A673 (cell line): ENCODE measurements around the gene PLCB2. TPM values are rescaled to one million over a fixed set of nuclear protein-coding genes. Genes with fewer than 3 reads are reported as not detected.

ENCODE experiments used
- BruUV-seq: library from RNA; stranded (reverse); fragments of 400-500 nt; replicated peaks from 2 replicates; lab custom pipeline; 2021; lab: Mats Ljungman, UMichigan
- CTCF ChIA-PET: fragments of 300-600 bp; sonication (Branson Sonifier 250); formaldehyde crosslinking; loops from one replicate; lab custom pipeline; 2022; ENCODE audit warnings: antibody characterized with exemption; lab: Charles Lee
- POLR2A ChIA-PET: fragments of 300-600 bp; sonication (Branson Sonifier 250); formaldehyde crosslinking; loops from one replicate; lab custom pipeline; 2022; ENCODE audit warnings: antibody characterized with exemption; ENCODE audit not compliant: low non-redundant PET; lab: Charles Lee
- DNase-seq: peaks from one replicate; pipeline ENCODE4 v3.0.0-alpha.2; 2015; ENCODE audit warnings: low spot score
- H3K27ac ChIP-seq: fragments of 200-600 bp; sonication (generic); 2 replicates; pipeline ENCODE4 v1.5.1; 2016; ENCODE audit warnings: mixed run types, low read depth, mild to moderate bottlenecking, mixed read lengths, antibody characterized with exemption, low read length; ENCODE audit not compliant: poor library complexity, severe bottlenecking
- H3K27me3 ChIP-seq: fragments of 200-600 bp; sonication (generic); replicated peaks from 2 replicates; pipeline ENCODE4 v1.6.1; 2017; ENCODE audit warnings: mixed run types, low read depth, mild to moderate bottlenecking, mixed read lengths, antibody characterized with exemption, low read length; ENCODE audit not compliant: insufficient read depth, poor library complexity
- H3K36me3 ChIP-seq: fragments of 200-600 bp; sonication (generic); 2 replicates; pipeline ENCODE4 v1.6.1; 2016; ENCODE audit warnings: mixed run types, mild to moderate bottlenecking, mixed read lengths, antibody characterized with exemption, low read length; ENCODE audit not compliant: insufficient read depth, poor library complexity, severe bottlenecking
- H3K4me1 ChIP-seq: fragments of 200-600 bp; sonication (generic); 2 replicates; pipeline ENCODE4 v1.6.1; 2017; ENCODE audit warnings: mixed run types, mild to moderate bottlenecking, mixed read lengths, antibody characterized with exemption, low read length; ENCODE audit not compliant: insufficient read depth, poor library complexity, severe bottlenecking
- H3K4me3 ChIP-seq: fragments of 200-600 bp; sonication (generic); 2 replicates; pipeline ENCODE4 v1.5.1; 2016; ENCODE audit warnings: low read depth, mixed run types, mild to moderate bottlenecking, mixed read lengths, low read length; ENCODE audit not compliant: poor library complexity, severe bottlenecking
- H3K9me3 ChIP-seq: fragments of 200-600 bp; sonication (generic); 2 replicates; pipeline ENCODE4 v1.6.1; 2016; ENCODE audit warnings: mixed run types, low read depth, mild to moderate bottlenecking, mixed read lengths, antibody characterized with exemption, low read length; ENCODE audit not compliant: poor library complexity, severe bottlenecking
- EZH2 ChIP-seq: fragments of 200-600 bp; sonication (generic); IDR thresholded peaks from 2 replicates; pipeline ENCODE4 v1.6.1; 2017; ENCODE audit warnings: borderline replicate concordance, low read depth, mild to moderate bottlenecking, mixed read lengths, antibody characterized with exemption, low read length; ENCODE audit not compliant: poor library complexity, severe bottlenecking
- intact Hi-C: fragments of 100-400 bp; cut with micrococcal nuclease; formaldehyde crosslinking; loops from one replicate; pipeline ENCODE4 v1.10.0; 2022; ENCODE audit not compliant: unreplicated experiment
- total RNA-seq: library from RNA; stranded (reverse); gene quantifications from 2 replicates; pipeline ENCODE4 v1.2.3, GENCODE V29; 2021
- TF ChIP-seq, protein P1 (sequence below): fragments of 300-800, 200-600 bp; sonication (generic); conservative IDR thresholded peaks from 2 replicates; pipeline ENCODE4 v1.5.1; 2017; ENCODE audit warnings: low read depth, mild to moderate bottlenecking, antibody characterized with exemption, low read length, moderate library complexity, mixed read lengths

Gene PLCB2
- total RNA-seq, 1 experiment from 2014 or later: 5.6 TPM

DNA sequence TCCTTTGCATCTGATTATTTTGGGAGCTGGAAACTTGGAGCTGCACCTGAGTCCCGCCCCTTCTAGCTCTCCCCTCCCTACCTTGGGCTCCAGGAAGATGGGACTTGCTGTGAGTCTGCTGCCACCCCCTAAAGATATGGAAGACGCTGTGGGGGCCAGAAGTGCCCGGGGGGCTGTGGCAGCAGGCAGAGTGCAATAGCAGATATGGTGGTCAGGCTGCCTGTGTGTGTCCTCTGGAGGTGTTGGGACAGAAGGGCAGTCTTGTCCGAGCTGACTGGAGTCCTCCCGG, 68.4 kb downstream of the PLCB2 start:
- Histone ChIP-seq H3K4me3 (peak overlapping the region; percentile 38), H3K27me3 (no peaks in the 10 kb centered on the region), H3K27ac (no peak overlapping the region), H3K9me3 (no peaks in the 10 kb centered on the region), H3K4me1 (peaks cover 9% of the 10 kb centered on the region), H3K36me3 (no peaks in the 10 kb centered on the region)
- TF ChIP-seq, protein P1, sequence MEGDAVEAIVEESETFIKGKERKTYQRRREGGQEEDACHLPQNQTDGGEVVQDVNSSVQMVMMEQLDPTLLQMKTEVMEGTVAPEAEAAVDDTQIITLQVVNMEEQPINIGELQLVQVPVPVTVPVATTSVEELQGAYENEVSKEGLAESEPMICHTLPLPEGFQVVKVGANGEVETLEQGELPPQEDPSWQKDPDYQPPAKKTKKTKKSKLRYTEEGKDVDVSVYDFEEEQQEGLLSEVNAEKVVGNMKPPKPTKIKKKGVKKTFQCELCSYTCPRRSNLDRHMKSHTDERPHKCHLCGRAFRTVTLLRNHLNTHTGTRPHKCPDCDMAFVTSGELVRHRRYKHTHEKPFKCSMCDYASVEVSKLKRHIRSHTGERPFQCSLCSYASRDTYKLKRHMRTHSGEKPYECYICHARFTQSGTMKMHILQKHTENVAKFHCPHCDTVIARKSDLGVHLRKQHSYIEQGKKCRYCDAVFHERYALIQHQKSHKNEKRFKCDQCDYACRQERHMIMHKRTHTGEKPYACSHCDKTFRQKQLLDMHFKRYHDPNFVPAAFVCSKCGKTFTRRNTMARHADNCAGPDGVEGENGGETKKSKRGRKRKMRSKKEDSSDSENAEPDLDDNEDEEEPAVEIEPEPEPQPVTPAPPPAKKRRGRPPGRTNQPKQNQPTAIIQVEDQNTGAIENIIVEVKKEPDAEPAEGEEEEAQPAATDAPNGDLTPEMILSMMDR: no peak
- no peak for TF ChIP-seq EZH2
- ChIA-PET CTCF (no interaction called here), POLR2A (no interaction called here)
- no peak for DNase-seq
- intact Hi-C loops: no loop called here
- BruUV-seq: no TSS peak

DNA sequence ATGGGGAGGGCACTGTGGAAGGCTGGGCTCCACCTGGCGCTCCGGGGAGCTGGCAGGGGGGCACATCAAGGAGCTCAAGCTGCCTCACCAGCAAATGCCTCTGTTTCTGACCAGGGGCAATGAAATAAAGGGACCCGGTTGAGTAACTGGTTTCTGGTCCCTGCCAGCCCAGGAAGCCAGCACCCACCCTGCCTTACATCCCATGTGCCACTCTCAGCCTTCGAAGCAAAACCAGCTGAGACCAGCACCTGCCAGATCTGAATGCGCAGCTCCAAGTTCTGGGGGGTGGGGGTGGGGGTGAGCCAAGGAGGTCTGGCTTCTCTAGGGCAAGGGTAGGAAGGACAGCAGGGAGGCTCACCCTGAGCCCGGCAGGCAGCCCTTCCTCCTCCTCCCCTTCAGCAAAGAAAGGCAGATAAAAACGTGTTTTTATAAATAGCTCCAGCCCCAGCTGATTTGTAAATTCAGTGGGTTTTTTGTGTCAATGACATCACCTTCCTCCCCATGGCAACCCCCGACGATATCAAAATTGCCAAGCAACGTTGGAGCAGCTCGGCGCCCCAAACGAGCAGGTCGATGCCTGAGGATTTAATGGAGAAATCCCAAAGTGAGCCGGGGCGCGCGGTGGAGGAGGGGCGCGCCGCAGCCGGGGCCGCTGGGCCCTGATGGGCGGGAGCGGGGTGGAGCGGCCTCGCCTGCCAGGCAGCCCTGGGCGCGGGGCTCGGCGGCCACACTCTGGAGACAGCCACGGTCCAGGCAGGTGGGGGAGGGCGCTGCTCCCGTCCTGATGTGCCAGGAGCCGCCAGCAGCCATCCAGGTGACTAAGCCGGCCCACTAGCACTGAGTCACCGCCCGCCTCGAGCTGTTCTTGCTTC, 69.0 kb downstream of the PLCB2 start, which contains the start of gene PAK6:
TSS of gene PAK6 (plus strand) at position 532 of the 872 bp plus-strand sequence. CDS start 25,723 bp downstream, outside the sequence.
- H3K27me3 ChIP-seq: no peaks in the 10 kb centered on the region

More for the DNA sequence above, 69.0 kb downstream of the PLCB2 start, which contains the start of gene PAK6:
- intact Hi-C loops: no loop called here
- ChIA-PET CTCF (no interaction called here), POLR2A (interaction anchor here (0.5 kb wide), 1 partner anchor 9 kb away, joined by 7 read pairs; no protein-coding TSS in a partner anchor)
- peak; percentile 29 for DNase-seq
- no peak for TF ChIP-seq EZH2
- TF ChIP-seq, protein P1: no peak
- H3K36me3 ChIP-seq: no peaks in the 10 kb centered on the region
- no peak within 1 kb of the TSS for H3K27ac ChIP-seq
- peaks cover 9% of the 10 kb centered on the region for H3K4me1 ChIP-seq
- H3K9me3 ChIP-seq: no peaks in the 10 kb centered on the region
- H3K4me3 ChIP-seq: peak within 1 kb of the TSS; percentile 38
- no TSS peak for BruUV-seq

Other genes with a start within 250 kb of the PLCB2 start
- gene BMF, start 199.1 kb downstream of the PLCB2 start, total RNA-seq: 18.5 and 29.9 TPM in 2 replicates
- gene BUB1B, start 146.9 kb downstream of the PLCB2 start, total RNA-seq: 190 and 196 TPM in 2 replicates
- 0.84 and 1.5 TPM in 2 replicates for gene PAK6, start 68.9 kb downstream of the PLCB2 start, total RNA-seq
- 2.5 TPM in 2 replicates for gene ANKRD63, start 24.9 kb downstream of the PLCB2 start, total RNA-seq
- gene INAFM2, start 15.8 kb upstream of the PLCB2 start, total RNA-seq: 14.5 and 15.6 TPM in 2 replicates
- gene CCDC9B, start 33.0 kb upstream of the PLCB2 start, total RNA-seq: 8.6 and 8.9 TPM in 2 replicates
- gene PHGR1, start 43.1 kb upstream of the PLCB2 start, total RNA-seq: not detected in 2 replicates
- gene DISP2, start 50.3 kb upstream of the PLCB2 start, total RNA-seq: 0.62 and 1.3 TPM in 2 replicates
- 115 and 121 TPM in 2 replicates for gene KNSTRN, start 74.8 kb upstream of the PLCB2 start, total RNA-seq
- gene IVD, start 97.9 kb upstream of the PLCB2 start, total RNA-seq: 51.8 and 62.0 TPM in 2 replicates
- 32.7 and 33.5 TPM in 2 replicates for gene BAHD1, start 133.0 kb upstream of the PLCB2 start, total RNA-seq
- gene CHST14, start 163.0 kb upstream of the PLCB2 start, total RNA-seq: 14.3 and 17.6 TPM in 2 replicates